Right lobe of liver (tissue), 6 donors: ENCODE results near the gene DCLK3. TPM values are rescaled to one million over a fixed set of nuclear protein-coding genes. Genes with fewer than 3 reads are reported as not detected.

Source experiments
- ATAC-seq, 4 donors: fragments of 200-7000 bp; cut with Tn5 transposase; one replicate each; pipeline ENCODE4 v1.9.1; 2020; ENCODE audit warnings: mild to moderate bottlenecking in 4 of 4, moderate library complexity in 4 of 4
- DNase-seq, 3 donors: peaks; one replicate each; pipeline ENCODE4 v3.0.0-alpha.2; 2020
- H3K27ac ChIP-seq, 3 donors: fragments of 200-600 bp; one replicate each; pipeline ENCODE4 v1.8.0; 2022
- H3K27me3 ChIP-seq, 2 donors: fragments of 200-600 bp; one replicate each; pipeline ENCODE4 v1.8.0; 2022
- H3K36me3 ChIP-seq, 4 donors: fragments of 200-600 bp; sonication (generic) in 1 of 4; one replicate each; pipeline versions ENCODE4 v1.5.1 to v1.8.0; 2017 to 2022; ENCODE audit warnings: control low read depth in 1 of 4
- H3K4me1 ChIP-seq, 4 donors: fragments of 200-600 bp; sonication (generic) in 1 of 4; one replicate each; pipeline versions ENCODE4 v1.5.1 to v1.8.0; 2017 to 2022; ENCODE audit warnings: control low read depth in 1 of 4
- H3K4me3 ChIP-seq, 3 donors: fragments of 200-600 bp; one replicate each; pipeline ENCODE4 v1.8.0; 2022
- H3K9me3 ChIP-seq, 4 donors: fragments of 200-600 bp; sonication (generic) in 1 of 4; one replicate each; pipeline versions ENCODE4 v1.5.1 to v1.8.0; 2017 to 2022; ENCODE audit warnings: control low read depth in 1 of 4
- POLR2A ChIP-seq: fragments of 450-650 bp; IDR thresholded peaks from one replicate; pipeline ENCODE4 v1.6.1; 2017; ENCODE audit warnings: antibody characterized with exemption, mild to moderate bottlenecking
- WGBS: methylation state at CpG from one replicate; pipeline ENCODE4 v1.1.6; 2018; ENCODE audit warnings: low coverage, low lambda C conversion rate; ENCODE audit not compliant: insufficient coverage; ENCODE audit errors: missing lambda C conversion rate; 5-methylcytosine and 5-hydroxymethylcytosine counted together
- intact Hi-C, 2 donors: fragments of 100-400 bp; cut with DNase I; formaldehyde crosslinking; loops; one replicate each; pipeline versions ENCODE4 v1.11.2 to v1.14.1; 2022
- total RNA-seq, 6 experiments: library from RNA; depleted of rRNA in 2 of 6; stranded (reverse); fragments of >200 nt in 2 of 6; fragmentation: NEBNext Ultra II Directional in 3 of 6; extraction: Animal tissue kit (Norgen Biotek cat#: 25700) in 3 of 6; gene quantifications; one replicate each; pipeline versions ENCODE4 v1.1.0 to v1.2.4, GENCODE V29; 2016 to 2023
- TF ChIP-seq, protein P1 (sequence below), 4 donors: fragments of 200-600 bp in 3 of 4; fragments of 450-650 bp in 1 of 4; IDR thresholded peaks; one replicate each; pipeline versions ENCODE4 v1.5.1 to v1.8.0; 2016 to 2022; ENCODE audit warnings: antibody characterized with exemption in 4 of 4, mild to moderate bottlenecking in 2 of 4
- donor health status: DM: no; HTN: yes; CAD: no.
- donor health status: DM: no; HTN: no; CAD: no.
- donor health status: DM: no; HTN: no; CAD: no.
- donor health status: DM: no; HTN: yes; CAD: no.
- donor health status: DM: no; HTN: yes; CAD: no.

The DCLK3 gene
- total RNA-seq, 6 experiments from 2014 or later, result 0.06 to 0.34 TPM; not detected in 4

DNA sequence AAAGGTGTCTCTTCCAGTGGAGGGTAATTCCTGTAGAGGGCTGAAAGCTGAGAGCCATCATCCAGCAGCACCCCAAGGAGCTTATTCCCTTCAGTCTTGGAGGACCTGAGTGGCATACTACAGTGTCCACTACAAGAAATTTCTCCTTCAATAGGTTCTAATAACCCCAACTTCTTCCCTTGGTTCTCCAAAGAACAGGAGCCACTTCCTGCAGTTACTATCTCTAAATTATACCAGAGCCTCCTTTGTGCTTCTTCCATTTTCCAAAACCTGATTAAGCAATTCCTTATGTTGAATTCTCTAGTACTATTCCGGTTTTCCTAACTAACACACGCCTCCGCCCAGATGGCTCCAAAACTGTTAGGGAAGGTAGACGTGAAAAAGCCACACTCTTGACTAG, 50.4 kb downstream of the DCLK3 start:
- no peaks in the 10 kb centered on the region for H3K27me3 ChIP-seq
- H3K27ac ChIP-seq, result no peak overlapping the region
- H3K4me1 ChIP-seq, result no peaks in the 10 kb centered on the region
- H3K4me3 ChIP-seq, result no peak overlapping the region
- no peak for TF ChIP-seq POLR2A
- TF ChIP-seq, protein P1, sequence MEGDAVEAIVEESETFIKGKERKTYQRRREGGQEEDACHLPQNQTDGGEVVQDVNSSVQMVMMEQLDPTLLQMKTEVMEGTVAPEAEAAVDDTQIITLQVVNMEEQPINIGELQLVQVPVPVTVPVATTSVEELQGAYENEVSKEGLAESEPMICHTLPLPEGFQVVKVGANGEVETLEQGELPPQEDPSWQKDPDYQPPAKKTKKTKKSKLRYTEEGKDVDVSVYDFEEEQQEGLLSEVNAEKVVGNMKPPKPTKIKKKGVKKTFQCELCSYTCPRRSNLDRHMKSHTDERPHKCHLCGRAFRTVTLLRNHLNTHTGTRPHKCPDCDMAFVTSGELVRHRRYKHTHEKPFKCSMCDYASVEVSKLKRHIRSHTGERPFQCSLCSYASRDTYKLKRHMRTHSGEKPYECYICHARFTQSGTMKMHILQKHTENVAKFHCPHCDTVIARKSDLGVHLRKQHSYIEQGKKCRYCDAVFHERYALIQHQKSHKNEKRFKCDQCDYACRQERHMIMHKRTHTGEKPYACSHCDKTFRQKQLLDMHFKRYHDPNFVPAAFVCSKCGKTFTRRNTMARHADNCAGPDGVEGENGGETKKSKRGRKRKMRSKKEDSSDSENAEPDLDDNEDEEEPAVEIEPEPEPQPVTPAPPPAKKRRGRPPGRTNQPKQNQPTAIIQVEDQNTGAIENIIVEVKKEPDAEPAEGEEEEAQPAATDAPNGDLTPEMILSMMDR (IDR thresholded peaks at IDR 0.05), result no peak
- ATAC-seq (no peak), DNase-seq (no peak)
- H3K9me3 ChIP-seq, result no peaks in the 10 kb centered on the region
- no peaks in the 10 kb centered on the region for H3K36me3 ChIP-seq
- intact Hi-C loops, result no loop called here
- WGBS, result 84% methylated on average over 4 of the region's 4 CpGs

DNA sequence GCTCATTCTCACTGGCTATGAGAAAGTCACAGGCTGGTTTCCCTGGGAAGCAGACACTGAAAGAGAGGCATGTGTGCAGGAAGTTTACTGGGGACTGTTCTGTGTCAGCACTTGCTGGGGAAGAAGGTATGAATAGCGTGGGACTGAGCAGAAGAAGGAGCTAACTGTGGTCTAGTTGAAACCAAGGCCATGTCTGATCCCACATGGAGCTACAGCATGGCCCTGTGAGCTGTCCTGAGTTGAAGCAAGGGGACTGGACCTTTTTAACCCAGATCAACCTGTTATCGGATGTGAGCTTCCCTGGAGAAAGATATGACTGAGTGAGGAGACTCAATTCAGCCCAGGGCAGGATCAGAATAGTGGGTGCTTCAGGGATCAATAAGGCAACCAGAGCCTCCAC, 53.7 kb downstream of the DCLK3 start:
- 0% methylated on average over 1 of the region's 2 CpGs for WGBS
- no peak for DNase-seq

DNA sequence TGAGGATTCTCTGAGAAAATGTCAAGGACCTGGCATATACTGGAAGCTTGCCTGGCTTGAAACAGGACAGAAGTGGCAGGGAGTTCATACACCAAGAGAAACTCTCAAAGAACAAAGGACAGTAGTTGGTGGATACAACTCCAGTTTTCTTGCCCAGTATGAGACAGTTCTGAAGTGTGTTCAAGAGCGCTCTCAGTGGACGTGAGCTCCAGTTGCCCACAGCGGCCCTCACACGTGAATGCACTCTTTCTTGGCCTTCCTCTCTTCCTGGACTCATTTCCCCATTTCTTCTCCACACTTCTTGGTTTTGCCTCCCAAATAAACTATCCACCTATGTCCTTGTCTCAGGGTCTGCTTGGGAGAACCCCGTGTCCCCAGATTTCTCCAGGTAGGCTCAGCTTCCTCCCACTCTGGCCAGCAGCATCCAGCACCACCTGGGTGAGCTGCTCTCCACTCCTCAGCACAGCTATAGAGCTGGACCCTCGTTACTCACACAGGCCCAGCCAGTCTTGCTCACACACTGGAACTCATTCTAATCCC, 54.5 kb downstream of the DCLK3 start:
- intact Hi-C loops, result loop anchor here in 1 of 2 donors (10.0 kb wide), 1 partner anchor 745 kb away; no protein-coding TSS in a partner anchor
- 78% methylated on average over 5 of the region's 6 CpGs for whole genome bisulfite sequencing
- TF ChIP-seq POLR2A, result no peak
- TF ChIP-seq, protein P1 (IDR thresholded peaks at IDR 0.05), result no peak

More for the DNA sequence above, 53.7 kb downstream of the DCLK3 start:
- H3K27me3 ChIP-seq, result no peaks in the 10 kb centered on the region
- no peak overlapping the region for H3K4me3 ChIP-seq
- H3K36me3 ChIP-seq, result no peaks in the 10 kb centered on the region
- intact Hi-C loops, result no loop called here
- ATAC-seq, result no peak
- no peaks in the 10 kb centered on the region for H3K4me1 ChIP-seq
- no peak overlapping the region for H3K27ac ChIP-seq
- TF ChIP-seq, protein P1 (IDR thresholded peaks at IDR 0.05), result no peak
- TF ChIP-seq POLR2A, result no peak
- no peaks in the 10 kb centered on the region for H3K9me3 ChIP-seq

DNA sequence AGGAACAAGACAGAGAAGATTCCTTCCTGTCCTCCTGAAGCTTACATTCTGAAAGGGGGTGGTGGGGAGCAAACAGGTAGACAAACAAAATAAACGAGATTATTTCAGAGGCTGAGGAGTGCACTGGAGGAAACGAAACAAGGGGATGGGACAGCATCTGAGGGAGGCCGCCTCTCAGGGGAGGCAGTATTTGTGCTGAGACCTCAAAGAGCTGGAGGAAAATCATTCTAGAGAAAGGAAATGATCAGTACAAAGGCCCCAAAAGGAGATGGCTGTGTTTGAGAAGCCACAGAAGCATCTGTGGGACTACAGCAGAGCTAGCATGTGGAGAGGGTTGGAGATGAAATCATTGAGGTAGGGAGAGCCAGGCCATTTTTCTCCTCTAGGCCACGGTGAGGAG, 55.1 kb downstream of the DCLK3 start:
- Histone ChIP-seq H3K4me1 (no peaks in the 10 kb centered on the region), H3K27ac (no peak overlapping the region), H3K36me3 (no peaks in the 10 kb centered on the region), H3K27me3 (no peaks in the 10 kb centered on the region), H3K9me3 (no peaks in the 10 kb centered on the region), H3K4me3 (no peak overlapping the region)
- intact Hi-C loops, result loop anchor here in 1 of 2 donors (10.0 kb wide), 1 partner anchor 744 kb away; no protein-coding TSS in a partner anchor
- no peak for TF ChIP-seq POLR2A
- WGBS, result 46% methylated on average over 4 of the region's 4 CpGs
- DNase-seq, result no peak
- ATAC-seq, result no peak

More for the DNA sequence above, 54.5 kb downstream of the DCLK3 start:
- H3K27ac ChIP-seq, result no peak overlapping the region
- H3K9me3 ChIP-seq, result no peaks in the 10 kb centered on the region
- ATAC-seq (no peak), DNase-seq (no peak)
- no peaks in the 10 kb centered on the region for H3K27me3 ChIP-seq
- no peaks in the 10 kb centered on the region for H3K4me1 ChIP-seq
- H3K4me3 ChIP-seq, result no peak overlapping the region
- no peaks in the 10 kb centered on the region for H3K36me3 ChIP-seq

DNA sequence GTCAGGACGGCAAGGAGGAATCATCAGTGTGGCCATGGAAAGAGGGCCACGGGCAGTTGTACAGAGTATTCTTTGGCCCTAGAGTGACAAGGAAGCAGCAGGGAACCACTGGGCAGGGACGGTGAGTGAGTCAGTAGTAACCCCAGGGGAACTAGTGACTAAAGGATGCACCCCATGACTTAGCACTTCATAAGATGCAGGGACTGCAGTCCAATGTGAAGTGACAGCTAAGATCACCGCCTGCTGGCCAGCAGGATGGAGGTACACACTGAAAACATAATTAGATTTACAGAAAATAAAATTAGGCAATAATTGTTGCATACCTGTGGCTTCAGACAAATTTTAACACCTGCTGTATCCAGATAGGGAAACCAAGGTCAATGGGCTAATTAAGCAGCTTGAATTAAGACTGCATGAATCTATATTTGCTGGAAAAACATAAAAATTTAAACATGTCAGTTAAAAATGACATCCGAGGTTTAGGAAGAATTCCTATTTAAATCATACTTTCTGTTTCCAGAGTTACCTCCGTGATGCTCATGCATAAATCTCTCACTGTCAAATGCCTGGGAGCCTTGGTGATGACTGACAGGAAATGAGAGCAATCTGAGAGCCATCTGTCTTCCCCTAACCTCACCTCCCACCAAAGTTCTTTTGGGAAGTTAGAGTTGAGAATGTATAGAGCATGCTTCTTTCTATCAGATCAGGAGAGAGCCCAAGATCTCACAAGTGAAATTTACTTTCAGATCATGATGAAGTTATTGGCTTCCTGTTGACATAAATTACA, 56.5 kb downstream of the DCLK3 start:
- Histone ChIP-seq H3K36me3 (no peaks in the 10 kb centered on the region), H3K27ac (no peak overlapping the region), H3K9me3 (no peaks in the 10 kb centered on the region), H3K27me3 (no peaks in the 10 kb centered on the region), H3K4me3 (no peak overlapping the region), H3K4me1 (no peaks in the 10 kb centered on the region)
- ATAC-seq, result peak in 1 of 4 donors; percentile 18
- intact Hi-C loops, result loop anchor here in 1 of 2 donors (10.0 kb wide), 1 partner anchor 743 kb away; no protein-coding TSS in a partner anchor
- no peak for DNase-seq
- TF ChIP-seq, protein P1 (IDR thresholded peaks at IDR 0.05), result peak in 1 of 4 donors; percentile 21
- TF ChIP-seq POLR2A, result no peak
- 32% methylated on average over 6 of the region's 6 CpGs for WGBS
